Stimulated activated CD8-positive, alpha-beta memory T cell treated with anti-CD3 and anti-CD28 coated beads, Interleukin-12 subunit alpha, Interleukin-12 subunit beta, amount 100 ng/mL, for 4 hours (primary cell): ENCODE results near the gene DUSP5.

Experiments used
- DNase-seq: peaks from one replicate; pipeline ENCODE4 v3.0.0-alpha.2; 2020; ENCODE audit warnings: low read depth

Gene DUSP5

GRCh38 chr10:110547139-110547761, 49.5 kb downstream of the DUSP5 start:
- no peak for DNase-seq

- DNase-seq: no peak
These were observed 50.3 kb downstream of the DUSP5 start for GRCh38 chr10:110548002-110548401.

- DNase-seq: no peak
These were observed 51.5 kb downstream of the DUSP5 start for GRCh38 chr10:110549211-110549610.

GRCh38 chr10:110553905-110554304, 56.2 kb downstream of the DUSP5 start:
- DNase-seq: no peak

GRCh38 chr10:110556296-110556695, 58.6 kb downstream of the DUSP5 start:
- no peak for DNase-seq

GRCh38 chr10:110556969-110557601, 59.4 kb downstream of the DUSP5 start:
- peak; percentile 37 for DNase-seq

GRCh38 chr10:110558041-110558440, 60.3 kb downstream of the DUSP5 start:
- no peak for DNase-seq

- DNase-seq: no peak
These were observed 62.3 kb downstream of the DUSP5 start for GRCh38 chr10:110560012-110560411.
